ENCODE data around the gene MACROD2. TPM values are rescaled to one million over a fixed set of nuclear protein-coding genes. Genes with fewer than 3 reads are reported as not detected.
A peak's percentile ranks its signal among the peaks of the same experiment; 100 is the strongest.

MACROD2 gene
- total and polyA plus RNA-seq, 8 donors: 0.78 to 31.3 (median 10.9) TPM; not detected in 1

- DNase-seq: no peak
- Histone ChIP-seq H3K4me3 (no peak overlapping the region), H3K27me3 (no peaks in the 10 kb centered on the region), H3K36me3 (no peaks in the 10 kb centered on the region), H3K9me3 (peaks cover 0 to 8% (median 0%) of the 10 kb centered on the region in 4 donors), H3K4me1 (no peaks in the 10 kb centered on the region), H3K27ac (no peak overlapping the region)
- TF ChIP-seq POLR2A (IDR thresholded peaks at IDR 0.05) (no peak), POLR2AphosphoS5 (IDR thresholded peaks at IDR 0.05) (no peak), EP300 (IDR thresholded peaks at IDR 0.05) (no peak)
- TF ChIP-seq, protein P1, sequence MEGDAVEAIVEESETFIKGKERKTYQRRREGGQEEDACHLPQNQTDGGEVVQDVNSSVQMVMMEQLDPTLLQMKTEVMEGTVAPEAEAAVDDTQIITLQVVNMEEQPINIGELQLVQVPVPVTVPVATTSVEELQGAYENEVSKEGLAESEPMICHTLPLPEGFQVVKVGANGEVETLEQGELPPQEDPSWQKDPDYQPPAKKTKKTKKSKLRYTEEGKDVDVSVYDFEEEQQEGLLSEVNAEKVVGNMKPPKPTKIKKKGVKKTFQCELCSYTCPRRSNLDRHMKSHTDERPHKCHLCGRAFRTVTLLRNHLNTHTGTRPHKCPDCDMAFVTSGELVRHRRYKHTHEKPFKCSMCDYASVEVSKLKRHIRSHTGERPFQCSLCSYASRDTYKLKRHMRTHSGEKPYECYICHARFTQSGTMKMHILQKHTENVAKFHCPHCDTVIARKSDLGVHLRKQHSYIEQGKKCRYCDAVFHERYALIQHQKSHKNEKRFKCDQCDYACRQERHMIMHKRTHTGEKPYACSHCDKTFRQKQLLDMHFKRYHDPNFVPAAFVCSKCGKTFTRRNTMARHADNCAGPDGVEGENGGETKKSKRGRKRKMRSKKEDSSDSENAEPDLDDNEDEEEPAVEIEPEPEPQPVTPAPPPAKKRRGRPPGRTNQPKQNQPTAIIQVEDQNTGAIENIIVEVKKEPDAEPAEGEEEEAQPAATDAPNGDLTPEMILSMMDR (IDR thresholded peaks at IDR 0.05): no peak
- WGBS, 5 donors: 37 to 51% (median 37%) methylated on average over 2 of the region's 2 CpGs
- intact Hi-C loops (cut with DNase I; ENCODE audit: low total_unique reads): no loop called here
Observed at GRCh38 chr20:14155361-14155760, 160.0 kb downstream of the MACROD2 start.

GRCh38 chr20:14178528-14178927 lies 183.2 kb downstream of the MACROD2 start:
- H3K27me3 ChIP-seq: no peaks in the 10 kb centered on the region

DNA sequence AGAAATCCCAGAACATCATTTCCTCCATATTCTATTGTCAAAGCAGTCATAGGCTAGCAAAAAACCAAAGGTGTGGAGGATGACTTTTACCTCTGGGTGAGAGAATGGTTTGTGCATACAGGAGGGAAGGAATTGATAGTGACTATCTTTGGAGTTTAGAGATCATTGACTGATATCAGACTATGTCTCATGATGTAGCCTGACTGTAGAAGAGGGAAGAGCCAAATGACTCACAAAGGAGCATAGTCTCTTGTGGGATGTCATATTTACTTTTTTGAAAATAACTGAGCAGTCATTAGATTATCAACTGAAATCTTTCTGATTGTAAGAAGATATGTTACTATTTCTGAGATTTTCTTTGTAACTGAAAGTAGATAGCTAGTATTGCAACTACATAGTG lies 183.6 kb downstream of the MACROD2 start:
- no peak overlapping the region for H3K4me3 ChIP-seq
- no peaks in the 10 kb centered on the region for H3K4me1 ChIP-seq
- H3K27me3 ChIP-seq: no peaks in the 10 kb centered on the region
- H3K27ac ChIP-seq: no peak overlapping the region
- no peak for DNase-seq
- TF ChIP-seq POLR2AphosphoS5 (IDR thresholded peaks at IDR 0.05): no peak
- no peak for TF ChIP-seq EP300 (IDR thresholded peaks at IDR 0.05)
- TF ChIP-seq, protein P1 (IDR thresholded peaks at IDR 0.05): no peak
- TF ChIP-seq POLR2A (IDR thresholded peaks at IDR 0.05): no peak
- H3K9me3 ChIP-seq: peaks cover 0 to 21% (median 16%) of the 10 kb centered on the region in 4 donors
- no peaks in the 10 kb centered on the region for H3K36me3 ChIP-seq
- intact Hi-C loops (cut with DNase I; ENCODE audit: low total_unique reads): no loop called here

More at GRCh38 chr20:14178528-14178927, 183.2 kb downstream of the MACROD2 start:
- Histone ChIP-seq H3K9me3 (peaks cover 0 to 26% (median 18%) of the 10 kb centered on the region in 4 donors), H3K4me1 (no peaks in the 10 kb centered on the region), H3K4me3 (no peak overlapping the region), H3K27ac (no peak overlapping the region), H3K36me3 (no peaks in the 10 kb centered on the region)
- TF ChIP-seq, protein P1 (IDR thresholded peaks at IDR 0.05): no peak
- no peak for TF ChIP-seq EP300 (IDR thresholded peaks at IDR 0.05)
- TF ChIP-seq POLR2A (IDR thresholded peaks at IDR 0.05): no peak
- TF ChIP-seq POLR2AphosphoS5 (IDR thresholded peaks at IDR 0.05): no peak
- 88 to 93% (median 91%) methylated on average over 4 of the region's 4 CpGs for WGBS, 5 donors
- intact Hi-C loops (cut with DNase I; ENCODE audit: low total_unique reads): no loop called here
- DNase-seq: no peak

DNA sequence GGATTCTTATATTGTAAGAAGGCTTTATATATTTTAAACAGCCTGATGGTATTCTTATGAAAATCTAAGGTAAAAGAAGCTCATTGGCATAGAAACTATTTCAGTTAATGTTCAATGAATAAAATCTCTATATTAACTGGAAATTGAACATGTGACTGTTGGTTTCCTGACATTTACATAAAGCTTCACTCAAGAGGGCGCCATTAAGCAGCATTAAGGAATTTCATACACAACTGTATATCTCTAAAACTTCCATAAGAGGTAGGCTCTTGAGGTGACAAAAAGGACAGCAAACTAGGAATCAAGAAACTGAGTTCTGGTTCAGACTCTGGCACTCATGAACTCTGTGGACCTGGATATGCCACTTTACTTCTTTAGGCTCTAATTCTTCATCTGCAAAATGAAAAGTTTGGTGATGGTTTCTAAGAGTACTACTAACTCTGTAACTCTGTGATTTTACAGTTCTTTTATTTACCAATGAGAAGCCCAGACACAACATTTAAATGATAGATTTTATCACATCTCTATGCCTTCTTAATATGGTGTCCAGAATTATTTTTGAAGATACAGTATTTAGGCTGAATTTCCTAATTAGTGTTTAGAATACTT lies 194.6 kb downstream of the MACROD2 start:
- no peak overlapping the region for H3K27ac ChIP-seq
- intact Hi-C loops (cut with DNase I; ENCODE audit: low total_unique reads): no loop called here
- no peaks in the 10 kb centered on the region for H3K9me3 ChIP-seq
- no peak overlapping the region for H3K4me3 ChIP-seq
- H3K27me3 ChIP-seq: no peaks in the 10 kb centered on the region
- peaks cover 0 to 8% (median 0%) of the 10 kb centered on the region in 4 donors for H3K4me1 ChIP-seq
- TF ChIP-seq, protein P1 (IDR thresholded peaks at IDR 0.05): peak in 2 of 7 experiments; percentile 23 to 25
- TF ChIP-seq POLR2A (IDR thresholded peaks at IDR 0.05) (no peak), EP300 (IDR thresholded peaks at IDR 0.05) (no peak)
- 15 to 21% (median 18%) methylated on average over 1 of the region's 1 CpG for WGBS, 5 donors
- DNase-seq: peak in 1 of 2 donors; percentile 72
- no peaks in the 10 kb centered on the region for H3K36me3 ChIP-seq
